Activated naive CD8-positive, alpha-beta T cell treated with anti-CD3 and anti-CD28 coated beads for 36 hours (primary cell): Measurements from ENCODE around the gene KRT34. TPM values are rescaled to one million over a fixed set of nuclear protein-coding genes. Genes with fewer than 3 reads are reported as not detected.
"Not testable (repeated sequence)": the region's sequence is repeated elsewhere in the genome, so short reads cannot be mapped to it uniquely, and the experiment has no call there.

Experiments used
- DNase-seq: peaks from one replicate; pipeline ENCODE4 v3.0.0; 2021
- H3K27ac Mint-ChIP-seq: one replicate; pipeline ENCODE4 v1.8.0; 2022; ENCODE audit warnings: mild to moderate bottlenecking, moderate library complexity, mixed read lengths
- H3K27me3 Mint-ChIP-seq: one replicate; pipeline ENCODE4 v1.8.0; 2022; ENCODE audit warnings: mild to moderate bottlenecking, mixed read lengths
- H3K36me3 Mint-ChIP-seq: one replicate; pipeline ENCODE4 v1.8.0; 2021; ENCODE audit warnings: mild to moderate bottlenecking, mixed read lengths
- H3K4me1 Mint-ChIP-seq: one replicate; pipeline ENCODE4 v1.8.0; 2021; ENCODE audit warnings: mixed read lengths
- H3K4me3 Mint-ChIP-seq: one replicate; pipeline ENCODE4 v1.8.0; 2022; ENCODE audit warnings: mild to moderate bottlenecking, moderate library complexity, mixed read lengths
- H3K9me3 Mint-ChIP-seq: one replicate; pipeline ENCODE4 v1.8.0; 2022; ENCODE audit warnings: mixed read lengths
- total RNA-seq, 2 experiments: library from RNA; stranded (reverse); gene quantifications; one replicate each; pipeline ENCODE4 v1.2.3, GENCODE V29; 2021

The KRT34 gene
- total RNA-seq, 2 experiments from 2014 or later = not detected

DNA sequence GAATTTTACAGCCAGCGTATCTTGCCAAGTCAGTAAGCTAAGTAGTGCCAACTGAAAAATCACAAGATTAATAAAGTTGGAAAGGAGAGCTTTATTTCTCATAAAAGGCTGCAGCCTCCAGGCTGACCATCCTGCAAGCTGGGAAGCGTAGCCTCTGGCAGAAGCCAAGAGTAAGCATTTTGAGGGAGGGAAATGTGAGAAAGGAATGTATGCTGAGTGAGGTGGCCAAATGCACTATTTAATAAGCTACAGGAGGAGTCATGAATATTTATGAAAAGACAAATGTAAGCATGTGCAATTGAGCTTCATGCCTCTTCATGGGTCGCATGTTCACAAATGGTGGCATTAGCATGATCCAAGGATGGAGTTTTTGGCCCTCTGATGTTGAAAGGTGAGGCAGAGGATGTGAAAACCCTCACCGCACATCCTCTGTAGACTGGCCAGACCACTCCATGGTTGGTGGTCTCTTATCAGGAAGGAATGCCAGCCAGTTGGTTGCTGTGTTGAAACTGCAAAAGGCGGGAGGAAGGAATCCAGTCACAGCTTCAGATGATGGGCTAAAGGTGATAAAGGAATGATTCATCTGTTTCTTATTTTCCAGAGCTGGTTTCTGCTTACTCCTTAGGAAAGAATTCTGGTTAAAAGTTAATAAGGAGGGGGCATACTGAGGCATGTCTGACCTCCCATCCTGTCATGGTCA is 21.7 kb downstream of the KRT34 start:
- peaks cover 5% of the 10 kb centered on the region for H3K4me1 Mint-ChIP-seq
- H3K4me3 Mint-ChIP-seq = no peak overlapping the region
- H3K27me3 Mint-ChIP-seq = no peaks in the 10 kb centered on the region
- H3K36me3 Mint-ChIP-seq = peaks cover 2% of the 10 kb centered on the region
- no peak overlapping the region for H3K27ac Mint-ChIP-seq
- no peak for DNase-seq
- H3K9me3 Mint-ChIP-seq = peaks cover 5% of the 10 kb centered on the region

DNA sequence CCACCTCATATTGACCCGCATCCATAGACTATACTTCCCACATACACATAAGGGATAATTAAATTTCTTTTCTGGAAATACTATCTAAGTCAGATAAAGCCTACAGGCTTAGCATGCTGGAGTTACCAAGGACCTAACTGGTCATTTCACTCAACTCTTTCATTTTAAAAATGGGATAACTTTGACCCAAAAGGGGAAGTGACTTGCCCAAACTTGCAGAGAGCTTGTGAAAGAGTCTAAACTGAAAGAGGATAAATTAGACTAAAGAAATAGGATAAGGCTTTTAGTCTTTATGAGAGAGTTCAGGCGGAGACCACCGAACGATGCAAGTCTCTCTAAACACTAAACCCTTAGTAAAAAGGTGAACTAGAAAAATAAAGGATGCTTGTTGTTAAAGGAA is 27.6 kb downstream of the KRT34 start:
- no peaks in the 10 kb centered on the region for H3K27me3 Mint-ChIP-seq
- peaks cover 2% of the 10 kb centered on the region for H3K36me3 Mint-ChIP-seq
- peaks cover 5% of the 10 kb centered on the region for H3K9me3 Mint-ChIP-seq
- no peak overlapping the region for H3K4me3 Mint-ChIP-seq
- H3K4me1 Mint-ChIP-seq = peaks cover 4% of the 10 kb centered on the region
- DNase-seq = no peak
- H3K27ac Mint-ChIP-seq = no peak overlapping the region

DNA sequence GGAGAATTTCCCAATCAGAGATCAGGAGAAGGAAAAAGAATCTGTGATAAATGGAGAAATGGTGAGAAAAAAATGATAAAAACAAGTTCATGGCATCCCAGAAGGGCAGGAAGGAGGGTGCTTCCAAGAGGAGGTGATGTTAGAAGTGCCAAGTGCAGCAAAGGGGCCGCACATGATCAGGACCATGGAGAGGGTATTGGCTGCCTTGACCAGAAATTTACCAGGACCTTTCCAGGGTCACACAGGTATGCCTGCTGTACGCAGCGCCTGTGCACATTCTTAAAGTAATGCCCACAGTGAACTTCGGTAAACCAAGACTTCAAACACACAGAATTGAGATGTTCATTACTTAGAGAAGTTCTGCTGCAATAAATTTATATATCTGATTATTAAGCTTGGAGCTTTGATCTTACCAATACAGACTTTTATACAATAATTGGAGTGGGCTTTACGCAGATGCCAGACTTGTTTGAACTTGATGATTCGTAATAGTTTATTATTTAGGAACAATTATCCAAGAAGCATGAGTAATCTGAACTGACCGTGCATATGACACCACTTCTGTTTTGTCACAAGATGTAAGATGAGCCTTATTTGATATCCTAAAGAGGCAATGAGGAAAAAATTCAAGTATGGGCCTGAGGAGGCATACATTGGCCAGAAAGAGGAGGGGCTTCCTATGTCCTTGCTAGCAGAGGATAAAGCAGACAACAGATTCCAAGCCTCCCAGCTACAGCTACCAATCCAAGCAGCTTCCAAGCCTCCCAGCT is 29.3 kb downstream of the KRT34 start:
- no peak overlapping the region for H3K27ac Mint-ChIP-seq
- no peaks in the 10 kb centered on the region for H3K27me3 Mint-ChIP-seq

DNA sequence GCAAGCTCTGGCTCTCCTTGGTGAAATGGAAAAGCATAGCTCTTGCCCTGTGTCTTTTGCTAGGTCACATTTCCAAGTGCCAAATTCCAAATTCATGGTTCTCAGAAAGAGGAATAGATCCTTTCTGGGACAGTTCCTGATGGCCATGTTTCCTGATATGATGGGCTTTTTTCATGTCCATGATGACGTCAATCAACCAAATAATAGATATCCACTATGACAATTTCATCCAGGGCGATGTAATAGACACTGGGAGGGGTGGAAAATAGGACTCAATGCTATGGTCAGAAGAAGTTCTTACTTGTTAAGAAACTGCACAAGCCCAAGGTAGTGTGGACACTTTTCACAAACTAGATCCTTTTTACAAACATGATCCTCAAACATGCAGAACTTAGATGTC is 30.9 kb downstream of the KRT34 start:
- Mint-ChIP-seq H3K4me1 (peaks cover 4% of the 10 kb centered on the region), H3K27ac (no peak overlapping the region), H3K4me3 (no peak overlapping the region), H3K9me3 (peaks cover under 1% of the 10 kb centered on the region), H3K27me3 (no peaks in the 10 kb centered on the region), H3K36me3 (no peaks in the 10 kb centered on the region)
- DNase-seq = no peak

More for the DNA sequence above, 29.3 kb downstream of the KRT34 start:
- Mint-ChIP-seq H3K36me3 (peaks cover 2% of the 10 kb centered on the region), H3K4me1 (peaks cover 4% of the 10 kb centered on the region), H3K9me3 (peaks cover 5% of the 10 kb centered on the region), H3K4me3 (no peak overlapping the region)
- no peak for DNase-seq

DNA sequence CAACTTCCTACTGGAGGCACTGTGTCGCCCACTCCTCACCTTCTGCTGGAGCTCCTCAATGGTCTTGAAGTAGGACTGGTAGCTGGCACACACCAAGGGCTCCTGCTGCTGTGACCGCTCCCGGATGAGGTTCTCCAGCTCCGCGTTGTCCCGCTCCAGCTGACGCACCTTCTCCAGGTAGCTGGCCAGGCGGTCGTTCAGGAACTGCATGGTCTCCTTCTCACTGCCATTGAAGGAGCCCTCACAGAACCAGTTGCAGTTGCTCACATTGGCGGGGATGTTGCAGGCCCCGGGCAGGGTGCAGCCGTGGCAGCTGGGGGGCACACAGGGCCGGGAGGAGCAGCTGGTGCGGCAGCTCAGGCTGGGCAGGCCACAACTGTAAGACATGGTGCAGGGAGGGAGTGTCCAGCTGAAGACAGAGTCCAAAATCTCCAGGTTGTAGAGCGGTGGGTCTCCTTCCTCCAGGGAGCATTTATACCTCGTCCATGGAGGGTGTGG is 31.7 kb downstream of the KRT34 start, which contains the start of gene KRT33A:
Gene KRT33A, minus strand, starts transcription at position 448 of the 498 bp plus-strand sequence. Its CDS starts 61 bp downstream, at position 387.
- not testable (repeated sequence) for H3K36me3 Mint-ChIP-seq, H3K9me3 Mint-ChIP-seq, DNase-seq, H3K27me3 Mint-ChIP-seq, H3K4me1 Mint-ChIP-seq, H3K27ac Mint-ChIP-seq, H3K4me3 Mint-ChIP-seq

DNA sequence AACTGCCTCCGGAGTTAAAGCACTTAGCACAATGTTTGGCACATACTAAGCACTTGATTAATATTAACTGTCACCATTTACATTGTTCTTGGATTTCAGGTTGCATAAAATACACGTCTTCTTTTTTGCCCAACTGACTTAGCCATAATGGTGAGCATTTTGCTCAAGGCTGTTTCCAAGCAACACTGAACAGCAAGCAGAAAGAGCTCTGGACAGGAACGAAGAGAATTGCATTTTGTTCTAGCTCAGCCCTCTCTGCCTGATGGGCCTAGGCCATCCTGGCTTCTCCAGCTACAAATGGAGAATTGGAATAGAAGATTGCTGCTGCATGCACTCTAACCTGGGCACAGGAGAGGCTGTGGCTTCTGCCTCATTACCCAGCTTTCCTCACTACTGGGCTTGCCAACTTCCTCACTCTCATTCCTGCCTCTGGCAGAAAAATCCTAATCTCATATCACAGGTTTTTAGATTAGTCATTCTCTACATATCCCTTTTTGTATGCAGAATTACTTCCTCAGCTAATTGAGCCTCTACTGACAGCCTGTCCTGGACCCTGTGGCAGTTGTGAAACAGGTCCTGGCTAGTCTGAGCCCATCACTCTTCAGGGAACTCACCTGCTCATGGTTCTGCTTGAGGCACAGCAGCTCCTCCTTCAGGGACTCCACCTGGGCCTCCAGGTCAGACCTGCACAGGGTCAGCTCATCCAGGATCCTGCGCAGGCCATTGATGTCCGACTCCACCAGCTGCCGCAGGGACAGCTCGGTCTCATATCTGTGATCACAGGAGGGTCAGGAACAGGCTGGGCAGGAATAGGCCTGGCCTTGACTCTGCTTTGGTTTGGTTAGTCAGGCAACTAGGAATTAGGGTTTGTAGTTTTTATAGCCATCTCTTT is 34.0 kb downstream of the KRT34 start:
- H3K27me3 Mint-ChIP-seq = no peaks in the 10 kb centered on the region
- no peak overlapping the region for H3K27ac Mint-ChIP-seq

DNA sequence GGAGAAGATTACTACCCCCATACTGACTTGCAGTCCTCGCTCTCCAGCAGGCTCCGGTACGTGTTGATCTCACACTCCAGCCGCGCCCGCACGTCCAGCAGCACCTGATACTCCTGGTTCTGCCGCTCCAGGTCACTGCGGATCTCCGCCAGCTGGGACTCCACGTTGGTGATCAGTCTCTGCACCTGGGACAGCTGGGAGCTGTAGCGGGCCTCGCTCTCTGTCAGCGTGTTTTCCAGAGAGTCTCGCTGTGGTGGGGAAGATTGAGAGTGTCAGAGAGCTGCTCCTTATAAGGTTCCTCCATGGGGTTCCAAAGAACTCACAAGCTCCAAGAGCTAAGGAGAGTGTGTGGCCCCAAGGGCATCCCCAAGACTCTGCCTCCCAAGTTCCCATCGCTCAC is 35.7 kb downstream of the KRT34 start:
- H3K27ac Mint-ChIP-seq, DNase-seq: not testable (repeated sequence)
- peaks cover 14% of the 10 kb centered on the region for H3K4me1 Mint-ChIP-seq

More for the DNA sequence above, 34.0 kb downstream of the KRT34 start:
- H3K4me3 Mint-ChIP-seq = no peak overlapping the region
- peaks cover 6% of the 10 kb centered on the region for H3K4me1 Mint-ChIP-seq
- peaks cover 5% of the 10 kb centered on the region for H3K36me3 Mint-ChIP-seq
- H3K9me3 Mint-ChIP-seq = peaks cover 3% of the 10 kb centered on the region
- no peak for DNase-seq

DNA sequence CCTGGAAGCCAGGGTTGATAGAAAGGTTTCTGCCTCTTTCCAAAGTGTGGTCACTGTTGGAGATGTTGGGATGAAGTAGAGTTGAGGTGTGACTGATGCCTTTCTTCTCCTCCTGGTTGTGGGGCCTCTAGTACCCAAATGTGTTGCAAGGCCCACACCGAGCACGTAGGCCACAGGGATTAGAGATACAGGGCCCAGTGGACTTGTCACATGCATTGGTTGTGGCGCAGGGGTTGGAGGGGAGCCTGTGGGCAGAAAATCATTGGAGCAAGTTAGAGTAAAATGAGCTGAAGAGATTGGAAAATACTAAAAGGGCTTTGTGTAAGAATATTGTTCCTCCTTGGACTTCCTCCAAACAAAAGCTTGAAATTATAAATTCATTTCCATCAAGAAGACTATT is 36.1 kb downstream of the KRT34 start:
- Mint-ChIP-seq H3K27me3 (no peaks in the 10 kb centered on the region), H3K4me3 (no peak overlapping the region), H3K36me3 (peaks cover 13% of the 10 kb centered on the region), H3K9me3 (peaks cover 10% of the 10 kb centered on the region), H3K4me1 (peaks cover 19% of the 10 kb centered on the region), H3K27ac (no peak overlapping the region)
- no peak for DNase-seq

More for the DNA sequence above, 35.7 kb downstream of the KRT34 start:
- H3K4me3 Mint-ChIP-seq, H3K27me3 Mint-ChIP-seq: not testable (repeated sequence)
- Mint-ChIP-seq H3K36me3 (peaks cover 13% of the 10 kb centered on the region), H3K9me3 (peaks cover 10% of the 10 kb centered on the region)

DNA sequence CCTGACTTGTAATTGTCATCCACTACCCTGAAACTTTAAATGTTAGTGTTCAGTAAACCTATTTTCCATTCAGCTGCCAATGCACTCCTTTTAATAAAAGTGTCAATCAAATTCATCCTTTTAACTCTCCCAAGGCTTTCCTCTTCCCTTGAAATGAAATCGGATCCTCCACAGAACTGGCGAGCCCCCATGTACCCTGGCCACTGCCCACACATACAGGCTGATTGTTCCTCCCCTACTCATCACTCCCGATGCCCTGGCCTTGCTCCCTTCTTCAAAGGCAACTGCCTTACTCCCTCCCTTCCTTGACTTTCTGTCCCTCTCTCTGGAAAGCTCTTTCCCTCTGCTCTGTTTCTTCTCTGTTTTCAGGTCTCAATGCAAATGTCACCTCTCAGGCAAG is 39.1 kb downstream of the KRT34 start:
- DNase-seq = no peak
- Mint-ChIP-seq H3K4me1 (peaks cover 47% of the 10 kb centered on the region), H3K4me3 (no peak overlapping the region), H3K36me3 (peaks cover 13% of the 10 kb centered on the region), H3K27me3 (no peaks in the 10 kb centered on the region), H3K27ac (no peak overlapping the region), H3K9me3 (peaks cover 10% of the 10 kb centered on the region)

DNA sequence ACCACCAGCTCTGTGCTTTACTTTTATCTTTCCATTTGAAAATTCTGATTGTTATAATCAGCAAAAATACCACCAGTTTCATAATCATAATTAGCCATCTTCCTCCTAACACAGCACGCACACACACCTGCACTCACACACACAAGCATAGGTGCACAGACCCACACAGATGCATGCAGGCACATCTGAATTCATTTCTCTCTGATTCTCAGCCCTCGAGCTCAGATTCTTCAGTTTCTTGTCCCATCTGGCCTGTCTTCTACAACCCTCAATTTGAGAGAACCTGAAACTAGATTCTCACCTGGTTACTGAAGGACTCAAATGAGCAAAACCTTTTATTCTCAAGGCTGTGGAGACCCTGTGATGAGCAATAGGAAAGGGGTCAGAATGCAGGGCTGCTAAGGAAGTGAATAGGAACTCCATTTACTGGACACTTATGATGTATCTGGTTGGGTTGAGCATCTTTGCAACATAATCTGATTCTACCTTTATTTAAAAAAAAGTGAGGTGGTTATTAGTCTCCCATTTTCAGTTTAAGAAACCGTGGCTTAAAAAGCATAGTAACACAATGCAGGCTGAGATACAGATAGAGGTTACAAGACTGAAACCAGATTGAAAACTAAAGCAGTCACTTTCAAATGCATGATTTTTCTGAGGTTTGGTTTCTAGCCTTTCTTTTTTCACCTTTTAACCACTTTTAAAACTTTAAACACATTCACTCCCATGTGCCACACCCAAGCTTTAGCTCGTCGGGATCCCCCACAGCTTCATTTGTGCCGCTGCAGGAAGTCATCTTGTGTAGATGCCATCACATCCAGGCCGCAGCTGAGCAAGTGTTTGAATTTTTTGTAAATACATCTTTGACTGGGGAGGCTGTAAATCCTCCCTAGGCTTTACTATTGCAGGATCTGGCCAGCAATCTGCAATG is 40.9 kb downstream of the KRT34 start:
- Mint-ChIP-seq H3K9me3 (peaks cover 10% of the 10 kb centered on the region), H3K4me3 (peak overlapping the region; percentile 8), H3K4me1 (peaks cover 50% of the 10 kb centered on the region), H3K27me3 (no peaks in the 10 kb centered on the region), H3K36me3 (peaks cover 13% of the 10 kb centered on the region), H3K27ac (peak overlapping the region; percentile 55)
- DNase-seq = peak; percentile 56

DNA sequence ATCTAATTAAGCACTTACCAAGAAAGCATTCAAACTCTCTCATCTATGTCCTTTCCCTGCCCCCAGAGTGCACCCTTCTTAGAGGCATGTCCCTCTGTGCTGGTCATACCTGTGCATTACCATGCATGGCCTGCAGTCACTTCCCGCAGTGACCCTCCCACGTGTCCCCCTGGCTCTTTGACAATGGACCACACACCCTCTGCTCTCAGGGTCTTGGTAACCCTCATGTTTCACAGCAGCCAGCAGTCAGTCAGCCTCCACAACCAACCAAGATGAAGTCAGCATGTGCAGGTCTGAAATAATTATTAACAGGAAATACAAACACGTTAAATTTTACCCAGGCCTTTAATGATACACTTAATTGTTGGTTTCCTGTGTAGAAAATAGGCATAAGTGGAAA is 41.6 kb downstream of the KRT34 start:
- Mint-ChIP-seq H3K9me3 (peaks cover 10% of the 10 kb centered on the region), H3K27ac (no peak overlapping the region), H3K4me3 (peak overlapping the region; percentile 16), H3K4me1 (peaks cover 55% of the 10 kb centered on the region), H3K27me3 (no peaks in the 10 kb centered on the region), H3K36me3 (peaks cover 13% of the 10 kb centered on the region)
- no peak for DNase-seq

DNA sequence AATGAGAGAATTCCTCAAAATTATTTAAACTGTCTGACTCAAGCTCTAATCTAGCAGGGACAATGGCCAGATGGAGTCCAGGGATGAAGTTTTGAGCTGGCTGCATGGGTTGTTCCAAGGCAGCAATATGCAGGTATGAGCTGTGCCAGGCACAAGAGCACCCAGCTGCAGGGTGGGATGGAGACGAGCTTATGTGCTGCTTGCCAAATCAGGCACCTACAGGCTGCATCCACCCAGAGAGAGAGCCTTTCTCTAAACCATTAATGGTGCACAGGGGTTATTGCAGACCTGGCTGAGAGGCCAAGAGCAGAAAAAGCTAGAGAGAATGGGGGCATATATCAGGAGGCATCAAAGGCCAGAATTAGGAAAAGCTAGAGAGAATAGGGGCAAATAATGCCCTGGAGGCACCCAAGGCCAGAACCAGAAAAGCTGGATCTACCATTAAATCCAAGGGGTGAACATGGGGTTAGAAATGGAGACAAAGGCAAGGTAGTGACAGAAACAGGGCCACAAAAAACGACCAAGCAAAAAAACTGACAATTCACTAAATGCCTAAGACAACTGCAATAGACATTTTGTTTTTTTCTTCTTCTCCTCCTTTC is 42.4 kb downstream of the KRT34 start:
- H3K4me1 Mint-ChIP-seq = peaks cover 62% of the 10 kb centered on the region
- H3K27me3 Mint-ChIP-seq = no peaks in the 10 kb centered on the region
- no peak overlapping the region for H3K4me3 Mint-ChIP-seq
- DNase-seq = no peak
- H3K9me3 Mint-ChIP-seq = peaks cover 10% of the 10 kb centered on the region
- no peak overlapping the region for H3K27ac Mint-ChIP-seq
- H3K36me3 Mint-ChIP-seq = peaks cover 13% of the 10 kb centered on the region

DNA sequence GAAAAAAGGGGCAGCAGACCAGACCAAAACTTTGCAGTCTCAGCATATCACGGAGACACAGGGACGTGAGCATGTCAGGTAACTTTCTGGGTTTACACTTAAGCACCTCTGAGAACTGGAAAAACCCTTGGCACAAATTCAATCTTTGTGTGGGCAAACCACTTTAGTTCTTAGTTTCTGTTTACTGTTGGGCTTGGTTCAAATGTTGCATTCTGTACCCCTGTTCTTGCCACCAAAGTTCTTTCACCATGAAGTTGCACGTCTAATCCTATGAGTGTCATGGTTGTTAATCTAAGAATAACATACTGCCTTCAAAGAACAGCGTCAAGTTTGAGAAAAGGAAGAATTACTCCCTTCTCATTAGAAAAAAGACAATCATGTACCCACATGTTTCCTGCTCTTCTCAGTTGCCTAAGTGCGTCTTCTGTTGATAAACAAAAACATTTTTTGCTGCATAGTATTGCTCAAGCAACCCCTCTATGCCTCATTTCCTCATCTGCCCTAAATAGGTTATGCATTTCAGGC is 43.1 kb downstream of the KRT34 start:
- Mint-ChIP-seq H3K27ac (no peak overlapping the region), H3K4me3 (no peak overlapping the region), H3K36me3 (peaks cover 13% of the 10 kb centered on the region), H3K27me3 (no peaks in the 10 kb centered on the region), H3K4me1 (peaks cover 67% of the 10 kb centered on the region), H3K9me3 (peaks cover 10% of the 10 kb centered on the region)
- no peak for DNase-seq
